Astrocyte of the hippocampus (primary cell): Measurements from ENCODE around the gene TAF1B.

Experiments used
- DNase-seq: peaks from one replicate; pipeline ENCODE4 v3.0.0; 2011; ENCODE audit warnings: low read depth, low spot score

The TAF1B gene

DNA sequence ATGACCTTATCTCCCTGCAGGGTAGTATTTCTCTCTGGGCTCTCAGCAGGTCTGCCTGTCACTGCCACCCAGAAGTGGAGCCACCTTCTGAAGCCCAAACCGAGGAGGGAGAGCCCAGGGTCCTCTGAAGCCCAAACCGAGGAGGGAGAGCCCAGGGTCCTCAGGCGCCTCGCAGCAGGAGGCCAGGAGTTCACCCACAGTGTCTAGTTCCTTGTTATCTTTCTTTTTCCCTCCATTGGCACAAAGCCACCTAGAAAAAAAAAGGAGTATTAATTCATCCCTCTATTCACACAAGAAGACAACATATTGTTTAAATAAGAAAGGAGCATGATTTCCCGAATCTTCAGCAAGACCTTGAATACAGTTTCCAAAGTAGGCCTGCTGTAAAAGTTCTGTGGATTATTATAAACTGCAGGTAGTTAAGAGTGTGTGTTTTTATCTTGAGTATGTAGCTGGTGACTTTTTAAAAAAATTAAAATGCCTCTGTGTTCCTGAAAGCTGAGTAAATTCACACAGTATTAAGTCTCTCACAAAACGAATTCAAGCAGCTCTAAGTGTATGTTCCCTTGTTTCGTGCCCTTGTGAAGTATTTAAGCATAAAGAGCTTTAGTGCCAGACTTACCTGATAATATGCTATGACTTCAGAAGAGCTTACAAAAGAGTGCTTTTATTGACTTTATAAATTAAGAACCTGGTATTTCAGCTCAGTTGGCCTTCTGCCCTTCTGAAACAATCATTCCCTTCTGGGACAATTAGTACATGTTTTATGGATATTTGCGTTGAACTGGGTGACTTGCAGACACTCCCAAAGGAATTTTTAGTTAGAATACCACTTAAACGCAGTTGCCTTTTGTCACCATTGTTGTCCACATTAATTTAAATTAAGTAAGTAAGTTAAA is 96.6 kb downstream of the TAF1B start:
- peak; percentile 15 for DNase-seq

GRCh38 chr2:9941196-9941995 is 98.1 kb downstream of the TAF1B start:
- DNase-seq = peak; percentile 80

DNA sequence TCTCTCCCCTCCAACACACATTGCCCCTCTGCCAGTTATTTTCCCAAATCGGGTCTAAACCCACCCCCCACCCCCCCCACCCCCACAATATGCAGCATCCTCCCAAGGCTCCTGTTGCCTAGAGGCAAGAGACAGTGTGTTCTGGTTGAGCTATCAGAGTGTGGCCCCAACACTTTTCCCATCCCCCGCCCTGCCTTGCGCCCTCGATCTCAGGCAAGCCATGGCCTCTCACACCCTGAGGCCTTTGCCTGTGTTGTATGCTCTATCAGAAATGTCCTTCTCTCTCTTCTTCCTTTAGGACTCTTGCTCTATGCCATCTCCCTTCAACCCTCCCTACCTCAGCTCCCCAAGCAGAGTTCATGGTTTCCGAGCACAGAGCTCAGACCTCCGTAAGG is 98.7 kb downstream of the TAF1B start:
- no peak for DNase-seq

- no peak for DNase-seq
Measured at GRCh38 chr2:9944330-9944758, 101.1 kb downstream of the TAF1B start.

GRCh38 chr2:9945596-9945995 is 102.3 kb downstream of the TAF1B start:
- DNase-seq = no peak

GRCh38 chr2:9946076-9946475 is 102.8 kb downstream of the TAF1B start:
- no peak for DNase-seq

DNA sequence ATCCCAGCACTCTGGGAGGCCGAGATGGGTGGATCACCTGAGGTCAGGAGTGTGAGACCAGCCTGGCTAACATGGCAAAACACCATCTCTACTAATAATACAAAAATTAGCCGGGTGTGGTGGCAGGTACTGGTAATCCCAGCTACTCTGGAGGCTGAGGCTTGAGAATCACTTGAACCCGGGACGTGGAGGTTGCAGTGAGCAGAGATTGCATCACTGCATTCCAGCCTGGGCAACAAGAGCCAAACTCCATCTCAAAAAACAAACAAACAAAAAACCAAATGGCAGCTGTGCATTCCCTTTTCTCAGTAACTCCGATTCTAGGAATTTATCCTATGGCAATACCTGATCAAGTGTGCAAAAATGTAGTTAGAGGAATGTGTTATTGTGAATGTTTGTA is 103.5 kb downstream of the TAF1B start:
- no peak for DNase-seq

DNA sequence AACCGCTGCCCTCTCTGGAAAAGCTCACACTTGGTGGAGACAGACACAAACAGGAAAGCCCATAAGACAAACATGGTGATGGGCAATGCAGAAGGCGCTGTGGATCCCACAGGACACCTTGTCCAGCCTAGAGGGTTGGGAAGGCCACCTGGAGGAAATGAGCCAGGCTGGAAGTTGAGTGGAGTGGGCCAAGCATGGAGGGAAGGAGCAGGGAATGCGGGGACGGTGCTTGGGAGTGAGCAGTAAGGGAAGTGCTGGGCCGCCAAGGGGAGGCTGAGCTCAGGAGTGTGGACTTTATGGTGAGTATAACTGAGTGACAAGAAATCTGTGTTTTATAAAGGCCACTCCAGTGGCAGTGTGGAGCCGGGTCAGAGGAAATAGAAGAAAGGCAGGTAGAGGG is 105.4 kb downstream of the TAF1B start:
- no peak for DNase-seq

- no peak for DNase-seq
Measured at GRCh38 chr2:9949239-9949991, 106.1 kb downstream of the TAF1B start.

DNA sequence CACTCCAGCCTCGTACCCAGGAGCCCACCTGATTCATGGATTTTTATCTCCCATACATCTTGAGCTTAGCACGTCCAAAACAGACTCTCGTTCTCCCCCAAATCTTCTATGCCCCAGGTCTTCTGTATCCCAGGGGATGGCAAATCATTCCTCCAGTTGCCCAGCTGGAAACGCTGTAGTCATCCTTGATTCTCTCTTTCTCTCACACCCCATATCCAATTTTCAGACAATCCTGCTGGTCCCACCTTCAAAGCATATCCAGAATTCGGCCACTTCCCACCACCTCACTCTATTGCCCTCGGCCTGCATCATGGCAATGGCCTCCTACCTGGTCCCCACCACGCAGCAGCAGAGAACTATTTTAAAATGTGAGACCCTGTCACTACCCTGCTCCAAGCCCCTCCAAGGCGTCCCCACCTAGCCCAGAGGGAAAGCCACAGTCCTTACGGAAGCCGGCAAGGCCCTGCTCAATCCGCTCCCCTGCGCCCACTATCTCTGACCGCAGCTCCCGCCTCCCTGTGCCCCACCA is 106.8 kb downstream of the TAF1B start:
- no peak for DNase-seq

- peak; percentile 68 for DNase-seq
Measured at GRCh38 chr2:9950521-9951271, 107.4 kb downstream of the TAF1B start.

DNA sequence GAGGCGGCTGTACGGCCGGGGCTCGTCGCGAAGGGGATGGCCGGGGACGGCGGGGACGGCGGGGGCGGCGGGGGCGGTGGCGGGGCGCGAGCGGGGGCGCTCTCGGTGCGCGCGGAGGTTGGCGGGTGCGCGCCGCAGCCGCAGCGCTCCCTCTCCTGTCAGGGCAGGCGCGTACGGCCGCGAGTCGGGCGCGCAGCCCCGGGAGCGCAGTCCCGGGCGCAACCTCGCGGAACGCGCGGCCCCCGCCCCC is 107.9 kb downstream of the TAF1B start:
- DNase-seq = no peak

DNA sequence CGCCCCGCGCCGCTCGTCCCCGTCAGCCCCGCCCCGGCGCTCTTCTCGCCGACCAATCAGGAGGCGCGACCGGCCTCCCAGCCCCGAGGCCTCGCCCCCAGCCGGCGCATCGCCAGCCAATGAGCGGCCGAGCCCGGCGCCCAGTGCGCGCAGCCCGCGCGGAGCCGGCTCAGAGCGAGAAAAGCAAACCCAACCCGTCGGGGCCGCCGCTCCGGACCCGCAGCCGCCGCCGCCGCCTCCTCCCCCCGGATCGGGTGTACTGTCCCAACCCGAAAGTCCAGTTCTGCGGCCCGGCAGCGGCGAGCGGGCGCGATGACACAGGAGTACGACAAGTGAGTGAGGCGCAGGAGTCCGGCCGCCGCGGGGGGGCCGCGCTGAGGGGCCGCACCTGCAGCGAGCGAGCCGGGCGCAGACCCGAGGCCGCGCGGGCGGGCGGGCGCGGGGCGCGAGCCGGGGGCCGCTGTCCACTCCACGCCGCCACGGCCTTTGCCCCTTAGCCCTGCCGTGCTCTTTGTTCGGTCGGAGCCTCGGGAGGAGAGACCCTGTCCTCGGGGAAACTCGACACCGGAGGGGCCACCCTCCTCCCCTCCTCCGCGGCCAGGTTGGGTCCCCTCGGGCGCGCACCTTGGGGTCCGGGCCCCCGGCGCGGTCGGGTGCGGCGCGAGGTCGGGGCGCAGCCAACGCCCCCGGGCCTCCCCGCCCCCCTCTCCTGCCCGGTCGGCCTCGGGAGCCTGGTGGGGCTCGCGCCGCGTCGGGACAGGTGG is 108.4 kb downstream of the TAF1B start, which contains the start of gene GRHL1:
GRHL1 (plus strand) TSS at position 172 of the 764 bp plus-strand sequence; CDS start at position 313, 141 bp downstream.
- peak; percentile 98 for DNase-seq

DNA sequence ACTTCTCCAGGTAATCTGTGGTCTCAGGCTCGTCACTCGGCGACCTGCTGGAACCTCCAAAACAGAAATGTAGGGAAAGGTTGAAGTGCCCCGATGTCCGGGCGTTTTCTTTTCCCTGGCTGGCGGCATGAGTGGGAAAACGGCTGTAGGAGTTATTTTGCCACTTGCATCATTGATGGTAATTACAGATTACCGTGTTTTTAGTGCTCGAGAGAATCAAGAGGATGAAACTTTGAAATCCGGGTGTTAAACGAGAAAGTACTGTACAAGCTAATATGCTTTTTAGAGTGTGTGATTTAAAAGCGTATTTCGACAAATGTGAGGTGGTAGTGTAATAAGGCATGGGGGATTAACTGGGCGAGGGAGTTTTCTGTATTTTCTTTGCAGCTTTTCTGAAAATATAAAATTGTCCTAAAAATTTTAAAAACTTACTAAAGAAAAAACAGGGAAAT is 109.0 kb downstream of the TAF1B start:
- DNase-seq = no peak

DNA sequence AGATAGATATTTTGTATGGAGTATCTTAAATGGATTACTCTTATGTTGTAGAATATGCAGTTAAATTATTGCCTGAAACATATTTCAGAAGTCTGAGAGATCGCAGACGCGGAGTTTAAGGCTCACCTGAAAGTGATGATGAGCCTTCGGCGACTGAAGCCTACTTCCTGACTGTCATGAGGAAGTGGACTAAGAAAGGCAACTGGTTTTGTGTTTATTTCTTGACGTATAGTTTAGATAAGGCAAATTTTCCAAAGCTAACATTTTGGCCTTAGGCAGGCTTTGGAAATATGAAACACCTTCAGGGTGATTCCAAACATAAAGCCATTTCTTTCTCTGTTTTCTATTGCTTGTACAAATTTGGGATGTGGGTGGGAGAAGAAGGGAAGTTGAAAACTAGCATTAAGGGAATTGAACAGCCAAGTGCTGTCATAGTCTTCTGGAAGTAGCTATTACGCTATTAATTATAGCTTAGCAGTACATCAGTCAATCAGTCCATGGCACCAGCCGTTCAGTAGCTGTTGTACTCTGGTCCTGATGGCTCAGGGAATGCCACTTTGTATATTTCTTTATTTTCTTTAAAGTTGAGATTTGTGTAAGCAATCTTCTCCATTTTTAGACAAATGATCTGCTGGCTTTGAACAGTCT is 109.7 kb downstream of the TAF1B start:
- DNase-seq = no peak

GRCh38 chr2:9954136-9954535 is 110.9 kb downstream of the TAF1B start:
- DNase-seq = no peak

GRCh38 chr2:9958057-9958456 is 114.8 kb downstream of the TAF1B start:
- DNase-seq = no peak

DNA sequence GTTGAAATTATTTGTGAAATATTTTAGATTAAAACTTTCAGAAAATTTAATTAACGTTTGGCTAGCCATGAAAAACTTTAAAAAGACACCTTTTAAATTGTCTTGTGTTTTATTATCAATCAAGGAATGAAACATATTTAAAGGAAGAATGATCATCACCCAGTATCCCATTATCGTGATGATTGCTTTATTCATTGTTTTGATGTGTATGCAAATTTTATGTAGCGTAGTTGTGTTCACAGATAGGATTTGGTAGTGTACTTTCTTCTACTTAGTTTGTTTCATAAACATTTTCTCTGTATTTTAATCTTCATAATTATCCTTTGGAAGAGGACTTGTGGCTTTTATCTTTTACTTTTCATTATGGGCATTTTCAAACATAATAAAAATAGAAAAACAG is 116.0 kb downstream of the TAF1B start:
- DNase-seq = no peak

DNA sequence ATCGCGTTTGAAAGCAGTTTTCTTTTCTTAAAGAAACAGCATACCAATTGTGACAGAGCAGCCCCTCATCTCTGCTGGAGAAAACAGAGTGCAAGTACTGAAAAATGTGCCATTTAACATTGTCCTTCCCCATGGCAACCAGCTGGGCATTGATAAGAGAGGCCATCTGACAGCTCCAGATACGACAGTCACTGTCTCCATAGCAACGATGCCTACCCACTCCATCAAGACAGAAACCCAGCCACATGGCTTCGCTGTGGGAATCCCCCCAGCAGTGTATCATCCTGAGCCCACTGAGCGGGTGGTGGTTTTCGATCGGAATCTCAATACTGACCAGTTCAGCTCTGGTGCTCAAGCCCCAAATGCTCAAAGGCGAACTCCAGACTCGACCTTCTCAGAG is 117.7 kb downstream of the TAF1B start:
- DNase-seq = no peak
